ENCODE results near the gene LRRC8C.
"Not testable (repeated sequence)": the region's sequence is repeated elsewhere in the genome, so short reads cannot be mapped to it uniquely, and the experiment has no call there.

The LRRC8C gene

GRCh38 chr1:89608319-89608983, 24.5 kb upstream of the LRRC8C start:
- no peak for DNase-seq

GRCh38 chr1:89608984-89609725, 23.8 kb upstream of the LRRC8C start:
- no peak for DNase-seq

- DNase-seq, result no peak
These were observed 23.0 kb upstream of the LRRC8C start for GRCh38 chr1:89609781-89610456.

DNA sequence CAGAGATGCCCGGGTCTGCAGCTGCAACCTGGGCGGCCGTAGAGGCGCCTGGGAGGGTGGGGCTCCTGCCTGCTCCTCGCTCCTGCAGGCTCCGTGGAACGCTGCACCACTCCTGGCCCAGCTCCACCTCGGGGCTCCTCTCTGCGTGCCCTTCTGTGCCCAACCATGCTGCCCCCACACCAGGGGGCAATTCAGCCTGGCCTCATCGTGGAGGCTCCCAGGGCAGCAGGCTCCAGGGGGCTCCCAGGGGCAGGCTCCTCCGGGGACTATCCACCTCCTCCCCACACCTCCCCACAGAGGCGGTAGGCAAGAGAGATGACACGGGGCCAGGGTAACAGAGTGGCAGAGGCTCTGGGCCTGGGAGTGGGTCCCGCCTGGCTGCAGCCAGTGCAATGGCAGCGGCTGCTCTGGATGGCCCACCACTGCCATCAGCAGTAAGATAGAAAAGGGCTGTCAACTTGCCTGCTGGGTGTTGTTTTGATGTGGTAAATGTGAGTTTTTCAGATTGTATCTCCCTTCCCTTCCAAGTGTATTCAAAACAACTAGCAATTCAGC, 22.4 kb upstream of the LRRC8C start:
- DNase-seq, result no peak

DNA sequence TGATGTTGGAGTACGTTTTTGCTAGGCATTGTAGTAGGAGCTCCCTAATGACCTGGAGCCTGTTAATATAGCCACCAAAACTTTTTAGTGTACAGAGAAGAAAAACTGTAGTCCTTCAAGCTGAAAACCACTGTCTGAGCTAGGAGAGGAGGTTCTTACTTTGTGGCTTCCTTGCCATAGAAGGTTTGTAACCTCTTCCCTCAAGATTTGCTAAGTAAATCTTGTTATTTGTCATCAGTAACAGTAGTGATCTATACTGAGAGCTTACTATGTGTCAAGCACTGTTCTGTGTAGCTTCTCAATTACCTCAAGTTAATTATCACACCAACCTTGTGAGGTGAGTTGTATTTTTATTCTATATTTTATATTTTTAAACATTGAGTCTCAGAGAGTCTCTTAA, 21.2 kb upstream of the LRRC8C start:
- DNase-seq, result no peak

GRCh38 chr1:89613928-89614327, 19.0 kb upstream of the LRRC8C start:
- DNase-seq, result no peak

GRCh38 chr1:89615676-89616598, 17.0 kb upstream of the LRRC8C start:
- DNase-seq, result peak; percentile 17

GRCh38 chr1:89616844-89617627, 15.9 kb upstream of the LRRC8C start:
- no peak for DNase-seq

GRCh38 chr1:89620664-89621063, 12.3 kb upstream of the LRRC8C start:
- peak; percentile 25 for DNase-seq

DNA sequence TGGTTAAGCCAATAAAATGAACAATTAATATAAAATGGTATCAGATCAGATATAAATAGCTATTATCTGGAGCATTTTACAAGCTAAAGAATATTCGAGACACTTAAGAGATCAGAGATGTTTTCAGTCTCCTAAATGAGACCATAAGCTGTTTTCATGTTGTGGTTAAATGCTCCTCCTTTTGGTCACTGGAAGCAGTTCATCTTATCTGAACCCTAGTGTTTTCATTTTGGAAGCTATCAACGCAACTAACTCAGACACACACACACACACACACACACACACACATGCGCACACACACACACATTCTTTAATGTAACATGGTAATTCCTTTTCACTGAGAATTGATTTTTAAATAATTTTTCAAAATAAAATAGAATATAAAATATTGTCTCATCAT, 10.0 kb upstream of the LRRC8C start:
- peak; percentile 74 for DNase-seq

- no peak for DNase-seq
These were observed 8.6 kb upstream of the LRRC8C start for GRCh38 chr1:89624314-89624713.

- no peak for DNase-seq
These were observed 8.1 kb upstream of the LRRC8C start for GRCh38 chr1:89624715-89625323.

GRCh38 chr1:89627596-89627962, 5.3 kb upstream of the LRRC8C start:
- DNase-seq, result no peak

DNA sequence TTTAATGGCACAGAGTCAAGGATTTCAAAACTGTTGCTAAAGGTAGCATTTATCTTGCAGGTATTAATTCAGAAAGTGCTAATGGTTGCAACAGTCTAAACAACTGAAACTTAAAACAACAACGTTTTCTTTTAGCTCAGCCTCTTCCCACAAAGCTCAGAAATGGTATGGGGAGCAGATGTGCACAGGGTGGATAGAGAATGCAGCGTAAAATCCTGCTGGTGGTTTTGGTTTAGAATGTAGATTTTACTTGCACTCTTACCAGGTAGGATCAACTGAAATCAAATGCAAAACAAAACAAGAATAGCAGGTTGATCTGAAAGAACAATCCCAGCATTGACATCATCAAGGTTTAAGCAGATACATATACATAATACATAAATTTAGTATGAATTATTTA, 3.8 kb upstream of the LRRC8C start:
- DNase-seq, result no peak

- not testable (repeated sequence) for DNase-seq
These were observed 3.3 kb upstream of the LRRC8C start for GRCh38 chr1:89629600-89629999.

DNA sequence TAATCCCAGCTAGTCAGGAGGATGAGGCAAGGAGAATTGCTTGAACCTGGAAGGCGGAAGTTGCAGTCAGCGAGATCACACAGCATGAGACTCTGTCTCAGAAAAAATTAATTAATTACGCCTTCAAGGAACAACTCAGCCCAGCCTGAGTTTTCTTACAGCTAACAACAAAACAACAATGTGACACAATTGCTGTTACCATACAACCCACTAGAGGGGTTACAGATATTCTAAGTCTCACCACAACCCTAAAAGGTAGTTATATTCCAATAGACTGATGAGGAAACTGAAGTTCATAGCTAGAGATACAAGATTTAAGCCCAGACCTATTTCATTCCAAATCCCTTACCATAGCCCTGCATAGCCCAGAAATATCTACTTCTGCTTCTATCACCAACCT, 2.9 kb upstream of the LRRC8C start:
- peak; percentile 13 for DNase-seq

GRCh38 chr1:89631816-89632656, 884 bp upstream of the LRRC8C start:
- DNase-seq, result no peak

DNA sequence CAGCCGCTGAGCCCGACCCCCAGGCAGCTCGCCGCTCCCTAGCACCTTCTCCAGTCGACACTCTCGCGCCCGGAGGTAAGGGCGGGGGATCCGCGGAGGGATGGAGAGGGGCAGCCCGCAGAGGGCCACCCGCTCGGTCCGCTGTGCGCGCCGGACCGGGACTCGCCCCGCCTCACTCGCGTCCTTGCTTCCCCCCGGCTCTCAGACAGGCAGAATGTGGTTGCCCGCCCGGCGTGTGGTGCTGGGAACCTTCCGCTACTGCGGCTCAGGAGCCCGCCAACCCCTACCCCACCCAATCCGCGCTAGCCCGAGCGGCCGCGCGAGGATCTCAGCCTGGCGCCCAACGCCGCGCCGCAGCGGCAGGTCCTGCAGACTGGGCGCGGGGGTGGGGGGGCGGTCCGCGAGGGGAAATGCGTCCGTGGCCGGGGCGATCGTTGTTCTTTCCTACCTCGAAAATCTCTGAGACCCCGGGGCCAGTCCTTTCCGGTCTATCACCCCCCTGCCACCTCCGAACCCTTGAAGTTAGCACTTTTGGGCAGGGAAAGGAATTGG, 404 bp downstream of the LRRC8C start:
- DNase-seq, result peak; percentile 73

GRCh38 chr1:89633800-89634625, 1.1 kb downstream of the LRRC8C start:
- DNase-seq, result no peak
